ENCODE data around the gene KCND3. TPM values are rescaled to one million over a fixed set of nuclear protein-coding genes. Genes with fewer than 3 reads are reported as not detected.
A peak's percentile ranks its signal among the peaks of the same experiment; 100 is the strongest.

Gene KCND3
- total RNA-seq, 2 donors from 2014 or later, result not detected

DNA sequence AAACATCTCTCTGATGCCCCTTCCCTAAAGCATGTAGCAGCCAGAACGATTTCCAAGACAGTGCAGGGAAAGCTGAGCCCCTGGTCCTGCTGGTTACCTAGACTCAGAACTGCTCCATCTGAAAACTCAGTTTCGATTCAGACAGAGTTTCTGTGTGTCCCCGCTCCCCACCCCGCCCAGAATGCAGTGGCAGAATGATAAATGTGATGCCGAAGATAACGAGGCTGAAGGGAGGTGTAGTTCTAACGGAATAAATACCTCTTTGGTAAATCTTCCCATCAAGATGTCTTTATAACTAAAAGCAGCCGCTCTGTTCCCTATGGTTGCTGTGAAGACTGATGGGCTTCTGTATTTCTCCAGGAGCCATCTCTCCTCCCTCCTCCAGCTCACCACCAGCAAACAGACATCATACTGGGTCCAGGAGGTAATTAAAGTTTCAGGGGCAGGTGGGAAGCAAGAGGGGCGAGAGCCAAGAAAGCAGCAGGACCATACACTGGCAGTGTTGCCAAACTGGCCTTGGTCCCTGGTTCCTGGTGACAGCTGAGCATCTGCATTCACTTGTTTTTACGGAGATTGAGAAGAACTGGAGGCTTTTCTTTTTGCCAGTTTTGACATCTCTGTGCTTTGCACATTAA, 156.8 kb downstream of the KCND3 start:
- Mint-ChIP-seq H3K9me3 (no peaks in the 10 kb centered on the region), H3K36me3 (no peaks in the 10 kb centered on the region), H3K27ac (no peak overlapping the region)
- ATAC-seq, result no peak
- DNase-seq (ENCODE audit: low spot score in 2 of 2), result no peak

DNA sequence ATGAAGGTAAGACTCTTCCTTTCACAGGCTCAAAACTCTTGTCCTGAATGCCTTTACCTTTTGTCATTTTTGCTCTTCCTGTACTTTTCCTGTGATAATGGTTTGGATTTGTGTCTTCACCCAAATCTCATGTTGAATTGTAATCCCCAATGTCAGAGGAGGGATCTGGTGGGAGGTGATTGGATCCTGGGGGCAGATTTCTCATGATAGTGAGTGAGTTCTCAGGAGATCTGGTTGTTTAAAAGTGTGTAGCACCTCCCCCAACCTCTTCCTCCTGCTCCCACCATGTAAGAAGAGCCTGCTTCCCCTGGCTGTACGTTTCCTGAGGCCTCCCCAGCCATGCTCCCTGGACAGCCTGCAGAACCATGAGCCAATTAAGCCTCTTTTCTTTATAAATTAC, 158.3 kb downstream of the KCND3 start:
- H3K27ac Mint-ChIP-seq, result no peak overlapping the region
- ATAC-seq (no peak), DNase-seq (ENCODE audit: low spot score in 2 of 2) (no peak)
- no peaks in the 10 kb centered on the region for H3K36me3 Mint-ChIP-seq
- H3K9me3 Mint-ChIP-seq, result no peaks in the 10 kb centered on the region

DNA sequence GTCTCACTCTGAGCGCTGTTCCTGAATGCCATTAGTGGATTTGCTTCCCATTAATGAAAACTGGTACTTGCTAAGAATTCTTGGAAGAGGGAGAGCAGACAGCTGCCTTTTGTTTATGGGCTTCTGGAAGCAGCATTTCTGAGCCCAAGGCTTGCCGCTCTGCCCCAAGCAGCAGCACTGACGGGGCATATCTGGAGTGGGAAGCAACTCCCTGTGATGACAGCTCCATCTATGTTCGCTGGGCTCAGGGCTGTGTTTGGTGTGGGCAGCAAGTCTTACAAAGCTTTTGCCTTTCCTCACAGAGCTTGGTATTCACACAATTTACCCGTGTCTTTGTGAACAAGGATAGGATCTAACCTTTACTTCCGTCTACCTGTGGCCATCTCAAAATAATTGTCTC, 161.5 kb downstream of the KCND3 start:
- Mint-ChIP-seq H3K9me3 (peaks cover 4 to 5% of the 10 kb centered on the region in 2 donors), H3K27ac (no peak overlapping the region), H3K36me3 (no peaks in the 10 kb centered on the region)
- ATAC-seq (no peak), DNase-seq (ENCODE audit: low spot score in 2 of 2) (no peak)

DNA sequence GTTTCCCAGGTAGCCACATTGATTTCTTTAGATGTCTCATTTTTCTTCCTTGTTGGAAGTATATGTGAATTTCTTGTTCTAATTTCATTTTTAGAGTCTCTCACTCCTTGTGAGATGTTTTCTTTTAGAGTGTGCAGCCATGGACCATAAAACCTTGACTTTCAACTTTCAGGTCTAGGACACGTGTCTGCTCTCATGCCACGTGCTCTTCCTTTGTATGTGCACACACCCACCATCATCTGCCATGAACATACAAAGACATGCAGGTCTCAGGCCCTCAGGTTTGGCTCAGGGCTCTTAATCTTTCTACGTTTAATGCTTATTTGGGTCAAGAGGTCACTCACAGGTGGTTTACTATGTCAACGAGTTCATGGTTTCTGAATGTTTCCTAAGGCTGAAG, 163.2 kb downstream of the KCND3 start:
- Mint-ChIP-seq H3K9me3 (peaks cover 4 to 5% of the 10 kb centered on the region in 2 donors), H3K36me3 (no peaks in the 10 kb centered on the region), H3K27ac (no peak overlapping the region)
- ATAC-seq, result no peak
- DNase-seq (ENCODE audit: low spot score in 2 of 2), result no peak

DNA sequence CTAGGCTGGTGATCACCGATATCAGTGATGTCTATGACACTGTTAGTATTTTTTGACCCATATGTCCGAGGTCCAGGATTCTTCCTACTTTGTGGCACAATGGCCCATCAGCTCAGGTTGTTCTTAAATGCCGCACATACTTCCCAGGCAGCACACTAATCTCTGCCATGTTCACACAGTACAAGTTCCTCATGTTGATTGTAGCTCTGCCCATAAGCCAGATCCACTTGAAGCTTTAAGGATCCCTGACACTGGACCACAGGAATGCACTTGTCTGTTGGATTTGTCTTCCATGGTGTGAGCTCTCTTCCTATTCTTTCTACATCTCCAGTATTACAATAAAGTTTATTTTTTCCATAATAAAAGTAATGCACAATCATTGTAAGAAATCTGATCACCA, 164.3 kb downstream of the KCND3 start:
- Mint-ChIP-seq H3K27ac (no peak overlapping the region), H3K9me3 (peaks cover 4 to 5% of the 10 kb centered on the region in 2 donors), H3K36me3 (no peaks in the 10 kb centered on the region)
- ATAC-seq (no peak), DNase-seq (ENCODE audit: low spot score in 2 of 2) (no peak)

DNA sequence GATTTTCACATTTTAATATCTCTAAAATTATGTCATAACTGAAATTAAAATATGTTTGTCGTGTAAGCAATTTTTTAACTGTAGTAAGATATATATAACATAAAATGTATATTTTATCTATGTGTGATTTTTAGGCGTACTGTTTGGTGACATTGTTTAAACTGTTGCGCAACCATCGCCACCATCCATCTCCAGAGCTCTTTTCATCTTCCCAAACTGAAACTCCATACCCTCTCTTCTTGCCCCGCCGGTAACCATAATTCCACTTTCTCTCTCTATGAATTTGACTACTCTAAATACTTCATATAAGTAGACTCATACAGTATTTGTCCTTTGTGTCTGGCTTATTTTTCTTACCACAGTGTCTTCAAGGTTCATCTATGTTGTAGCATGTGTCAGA, 167.3 kb downstream of the KCND3 start:
- H3K36me3 Mint-ChIP-seq, result no peaks in the 10 kb centered on the region
- no peak overlapping the region for H3K27ac Mint-ChIP-seq
- ATAC-seq (no peak), DNase-seq (ENCODE audit: low spot score in 2 of 2) (no peak)
- H3K9me3 Mint-ChIP-seq, result peaks cover 4 to 5% of the 10 kb centered on the region in 2 donors

DNA sequence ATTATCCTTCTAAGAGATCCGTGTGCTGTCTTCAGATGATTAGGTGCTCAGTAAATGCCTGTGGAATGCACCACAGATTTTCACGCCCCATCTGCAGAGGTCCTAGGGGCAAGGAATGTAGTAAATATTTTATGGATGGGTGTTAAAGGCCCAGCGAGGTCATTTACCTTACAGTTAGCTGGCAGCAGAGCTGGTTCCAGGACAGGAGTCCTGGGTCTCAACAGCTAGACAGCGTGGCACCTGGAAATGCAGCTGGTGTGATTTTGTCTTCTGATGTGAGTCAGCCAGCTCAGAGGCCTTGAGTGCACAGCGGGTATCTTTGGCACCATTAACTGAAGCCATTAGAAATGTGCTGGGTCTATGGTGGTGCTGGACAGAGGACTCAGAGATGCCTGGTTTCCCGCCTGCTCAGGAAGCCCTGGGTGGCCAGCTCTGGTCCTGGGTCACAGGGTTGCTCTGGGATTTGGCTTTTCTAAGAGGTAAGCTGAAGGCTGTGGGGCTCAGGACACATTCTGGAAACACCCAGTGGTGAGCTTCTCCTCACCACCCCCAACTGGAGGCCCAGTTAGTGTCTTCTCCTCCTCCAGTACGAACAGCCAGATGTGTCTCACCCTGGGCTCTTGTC, 168.2 kb downstream of the KCND3 start:
- H3K36me3 Mint-ChIP-seq, result no peaks in the 10 kb centered on the region
- H3K27ac Mint-ChIP-seq, result no peak overlapping the region
- DNase-seq (ENCODE audit: low spot score in 2 of 2), result no peak
- no peak for ATAC-seq
- peaks cover 4 to 5% of the 10 kb centered on the region in 2 donors for H3K9me3 Mint-ChIP-seq

DNA sequence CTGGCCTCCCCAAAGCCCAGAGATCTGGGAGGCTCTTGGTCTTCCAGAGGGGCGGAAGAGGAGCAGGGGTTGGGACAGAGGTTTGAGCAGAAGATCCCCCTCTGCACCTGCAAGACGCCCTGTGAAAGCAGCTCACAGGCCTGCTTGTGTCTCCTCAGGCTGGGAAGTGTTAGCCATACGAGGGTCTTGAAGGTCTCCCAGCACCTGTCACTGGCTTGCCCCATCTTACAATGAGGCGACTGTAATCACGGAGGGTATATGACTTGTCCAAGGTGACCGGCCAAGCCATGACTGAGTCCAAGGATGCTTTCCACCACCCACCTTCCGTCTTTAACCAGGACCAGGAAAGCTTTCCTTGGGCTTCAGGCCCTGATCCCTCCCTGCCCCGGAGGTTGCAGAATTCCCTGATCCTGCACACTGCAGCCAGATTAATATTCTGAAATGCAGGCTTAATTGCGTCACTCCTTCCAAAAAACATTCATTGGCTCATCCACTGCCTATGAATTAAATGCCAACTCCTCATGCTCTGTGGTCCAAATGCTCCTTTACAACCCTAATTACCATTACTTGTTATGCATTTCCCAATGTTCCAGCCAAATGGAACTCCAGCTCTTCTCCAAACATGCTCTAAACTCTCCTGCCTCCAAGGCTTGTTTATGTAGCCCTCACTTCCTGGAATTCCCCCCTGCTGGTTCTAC, 169.8 kb downstream of the KCND3 start:
- ATAC-seq (no peak), DNase-seq (ENCODE audit: low spot score in 2 of 2) (no peak)
- peaks cover 2 to 3% of the 10 kb centered on the region in 2 donors for H3K9me3 Mint-ChIP-seq
- no peaks in the 10 kb centered on the region for H3K36me3 Mint-ChIP-seq
- H3K27ac Mint-ChIP-seq, result no peak overlapping the region

DNA sequence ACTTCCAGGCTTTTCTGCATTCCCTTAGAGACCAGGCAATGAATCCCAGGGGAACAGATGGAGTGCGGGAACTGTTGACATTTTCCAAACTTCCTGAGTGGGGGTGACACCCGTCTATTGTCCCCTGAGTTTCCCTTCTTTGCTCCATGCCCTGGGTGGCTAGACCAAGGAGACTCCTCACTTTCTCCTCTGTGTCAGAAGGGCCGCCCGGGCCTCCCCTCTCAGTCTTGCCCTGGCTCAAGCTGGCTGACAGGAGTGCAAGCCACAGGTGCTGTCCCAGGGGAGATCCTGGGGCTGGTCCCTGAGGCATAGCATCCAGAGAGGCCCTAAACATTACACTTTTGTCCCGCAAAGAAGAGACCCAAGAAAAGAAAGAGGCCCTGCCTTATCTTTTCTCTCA, 170.9 kb downstream of the KCND3 start:
- no peaks in the 10 kb centered on the region for H3K36me3 Mint-ChIP-seq
- ATAC-seq (no peak), DNase-seq (ENCODE audit: low spot score in 2 of 2) (no peak)
- H3K27ac Mint-ChIP-seq, result peak overlapping the region in 1 of 2 donors; percentile 70
- H3K9me3 Mint-ChIP-seq, result no peaks in the 10 kb centered on the region

DNA sequence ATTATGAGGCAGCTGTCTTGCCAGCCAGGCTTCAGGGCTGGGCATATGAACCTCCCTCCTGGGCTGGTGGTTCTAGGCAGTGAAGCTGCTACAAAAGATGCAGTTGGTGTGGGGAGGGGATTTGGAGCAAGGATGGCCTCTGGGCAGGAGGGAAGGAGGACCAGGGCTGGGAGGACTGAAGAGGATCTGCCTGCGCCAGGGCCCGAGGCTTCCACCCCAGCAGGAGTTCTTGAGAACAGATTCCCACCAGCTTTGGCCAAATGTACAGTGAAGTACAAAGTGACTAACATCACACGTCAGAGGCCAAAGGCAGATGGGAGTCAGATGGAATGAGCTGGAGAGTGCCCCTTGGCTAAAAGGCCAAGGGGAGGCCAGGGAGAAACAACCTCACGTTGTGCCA, 171.4 kb downstream of the KCND3 start:
- Mint-ChIP-seq H3K27ac (no peak overlapping the region), H3K36me3 (no peaks in the 10 kb centered on the region), H3K9me3 (no peaks in the 10 kb centered on the region)
- no peak for DNase-seq (ENCODE audit: low spot score in 2 of 2)
- ATAC-seq, result no peak

DNA sequence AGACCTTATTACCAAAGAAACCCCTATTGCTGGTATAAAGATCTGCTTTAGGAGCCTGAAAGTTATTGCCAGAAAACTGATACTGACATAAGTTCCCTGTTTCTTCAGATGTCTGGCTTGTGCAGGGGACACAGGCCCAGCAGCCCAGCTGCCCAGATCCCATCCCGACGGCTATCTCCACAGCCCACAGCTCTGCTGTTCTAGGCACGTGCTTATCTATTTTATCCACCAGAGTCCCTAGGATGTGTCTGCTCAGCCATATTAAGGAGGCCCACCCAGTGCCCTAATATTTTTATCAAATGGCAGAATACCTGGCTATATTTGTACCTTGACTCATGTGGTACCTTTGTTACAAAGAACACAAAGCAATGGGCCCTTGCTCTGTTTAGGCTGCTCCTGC, 174.8 kb downstream of the KCND3 start:
- no peak for ATAC-seq
- Mint-ChIP-seq H3K27ac (no peak overlapping the region), H3K36me3 (no peaks in the 10 kb centered on the region)

DNA sequence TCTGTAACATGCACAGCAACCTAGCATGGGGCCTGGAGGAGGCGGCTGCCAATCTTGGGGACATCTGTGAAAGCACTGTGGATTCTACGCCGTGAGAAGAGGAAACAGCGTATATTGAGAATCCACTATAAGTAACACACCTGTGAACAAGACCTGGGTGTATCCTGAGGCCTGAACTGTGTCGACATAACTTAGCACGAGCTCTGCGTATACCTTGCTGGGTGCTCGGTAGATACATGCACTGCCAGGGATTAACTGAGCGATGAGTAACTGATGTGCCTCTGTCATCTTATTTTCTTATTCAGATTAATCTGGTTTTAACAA, 175.2 kb downstream of the KCND3 start:
- DNase-seq (ENCODE audit: low spot score in 2 of 2) (no peak), ATAC-seq (no peak)
- H3K27ac Mint-ChIP-seq, result no peak overlapping the region
- H3K9me3 Mint-ChIP-seq, result no peaks in the 10 kb centered on the region
- H3K36me3 Mint-ChIP-seq, result no peaks in the 10 kb centered on the region

More for the DNA sequence above, 174.8 kb downstream of the KCND3 start:
- no peak for DNase-seq (ENCODE audit: low spot score in 2 of 2)
- H3K9me3 Mint-ChIP-seq, result no peaks in the 10 kb centered on the region

DNA sequence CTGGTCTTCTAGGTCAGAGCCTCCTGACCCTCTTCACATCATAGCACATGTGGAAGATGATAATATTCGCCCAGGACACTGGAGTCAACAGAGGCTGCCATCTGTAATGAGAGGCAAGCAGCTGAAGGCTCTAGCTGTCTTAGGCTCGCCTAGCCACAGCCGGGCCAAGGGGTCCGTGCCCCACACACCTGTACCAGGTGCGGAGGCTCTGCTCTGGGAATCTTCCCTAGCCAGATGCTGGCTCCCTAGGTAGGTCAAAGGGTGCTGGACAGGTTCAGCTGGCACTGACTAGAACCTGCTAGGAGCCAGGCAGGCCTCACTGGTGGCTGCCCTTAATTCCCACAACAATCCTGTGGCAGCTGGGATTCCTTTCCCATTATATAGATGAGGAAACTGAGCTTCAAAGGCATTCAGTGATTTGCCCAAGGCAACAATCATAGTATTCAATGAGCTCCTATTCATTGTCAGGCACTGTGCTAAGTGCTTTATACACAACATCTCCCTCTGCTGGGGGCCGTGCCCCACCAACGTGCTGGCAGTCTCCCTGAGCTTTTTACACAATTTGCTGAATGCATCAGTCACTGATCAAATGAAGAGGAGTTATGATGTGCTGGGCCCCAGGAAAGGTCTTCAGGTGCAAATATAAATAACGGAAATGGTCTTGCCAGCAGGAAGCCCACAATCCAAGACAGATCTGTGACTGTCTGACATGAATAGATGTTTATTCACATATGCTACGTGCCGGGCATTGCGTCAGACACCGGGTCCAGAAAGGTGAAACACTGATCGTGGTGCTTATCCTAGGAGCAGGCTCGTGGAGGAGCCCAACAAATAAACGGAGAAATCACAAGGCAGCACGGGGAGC, 175.8 kb downstream of the KCND3 start:
- ATAC-seq (no peak), DNase-seq (ENCODE audit: low spot score in 2 of 2) (no peak)
- Mint-ChIP-seq H3K9me3 (no peaks in the 10 kb centered on the region), H3K36me3 (no peaks in the 10 kb centered on the region), H3K27ac (no peak overlapping the region)

DNA sequence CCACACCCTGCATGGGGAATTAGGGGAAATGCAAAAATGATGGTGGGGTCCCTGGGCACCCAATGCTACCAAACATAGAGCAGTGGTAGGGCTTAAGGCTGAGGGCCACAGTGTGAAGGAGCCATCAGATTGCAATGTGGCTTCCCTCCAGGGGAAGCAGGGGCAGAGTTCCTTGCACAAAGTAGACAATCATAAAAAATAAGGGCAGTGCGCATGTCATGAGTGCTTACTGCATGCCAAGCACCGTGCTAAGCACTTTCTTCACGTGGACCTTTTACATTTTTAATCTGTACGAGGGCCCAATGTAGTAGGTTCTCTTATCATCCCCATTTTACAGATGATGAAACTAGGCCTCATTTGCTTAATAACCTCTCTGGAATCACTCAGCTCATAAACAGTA, 177.2 kb downstream of the KCND3 start:
- Mint-ChIP-seq H3K9me3 (no peaks in the 10 kb centered on the region), H3K36me3 (no peaks in the 10 kb centered on the region), H3K27ac (no peak overlapping the region)
- ATAC-seq (no peak), DNase-seq (ENCODE audit: low spot score in 2 of 2) (no peak)

DNA sequence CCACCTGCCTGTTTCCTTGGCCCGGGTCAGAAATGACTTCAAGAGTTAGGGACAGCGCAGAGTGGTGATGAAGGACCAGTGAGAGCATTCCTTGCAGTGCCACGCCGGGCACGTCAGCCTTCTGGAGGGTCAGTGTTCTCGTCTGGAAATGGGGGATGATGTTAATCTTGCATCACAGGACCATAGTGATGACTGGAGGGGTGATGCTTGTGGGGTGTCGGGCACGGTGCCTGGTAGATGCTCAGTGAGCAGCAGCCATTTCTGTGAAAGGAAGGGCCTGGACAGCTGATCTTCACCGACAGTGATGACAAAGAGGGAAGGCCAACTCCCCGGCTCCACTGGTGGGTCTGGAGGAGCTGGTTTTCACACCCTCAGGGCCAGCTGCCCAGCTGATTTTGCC, 177.6 kb downstream of the KCND3 start:
- ATAC-seq (no peak), DNase-seq (ENCODE audit: low spot score in 2 of 2) (no peak)
- Mint-ChIP-seq H3K36me3 (no peaks in the 10 kb centered on the region), H3K27ac (no peak overlapping the region), H3K9me3 (no peaks in the 10 kb centered on the region)

DNA sequence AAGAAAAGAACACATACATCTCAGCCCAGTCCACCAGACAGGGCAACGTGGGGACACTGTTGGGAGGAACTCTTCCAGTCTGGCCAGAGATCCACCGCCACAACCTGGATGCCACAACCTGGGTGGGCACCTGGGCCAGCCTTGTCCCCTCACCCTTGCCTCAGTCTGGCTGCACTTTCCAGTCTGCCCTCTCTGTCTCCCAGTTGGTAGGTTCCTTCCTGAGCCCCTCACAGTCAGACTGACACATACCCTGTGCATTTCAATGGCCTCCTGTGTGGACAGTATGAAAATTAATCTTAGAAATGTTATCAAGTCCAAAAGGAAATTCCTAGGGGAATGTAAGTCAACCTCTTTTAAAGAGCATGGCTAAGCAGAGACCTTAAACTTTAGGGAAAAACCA, 184.2 kb downstream of the KCND3 start:
- DNase-seq (ENCODE audit: low spot score in 2 of 2) (no peak), ATAC-seq (no peak)
- H3K36me3 Mint-ChIP-seq, result no peaks in the 10 kb centered on the region
- no peaks in the 10 kb centered on the region for H3K9me3 Mint-ChIP-seq
- no peak overlapping the region for H3K27ac Mint-ChIP-seq

DNA sequence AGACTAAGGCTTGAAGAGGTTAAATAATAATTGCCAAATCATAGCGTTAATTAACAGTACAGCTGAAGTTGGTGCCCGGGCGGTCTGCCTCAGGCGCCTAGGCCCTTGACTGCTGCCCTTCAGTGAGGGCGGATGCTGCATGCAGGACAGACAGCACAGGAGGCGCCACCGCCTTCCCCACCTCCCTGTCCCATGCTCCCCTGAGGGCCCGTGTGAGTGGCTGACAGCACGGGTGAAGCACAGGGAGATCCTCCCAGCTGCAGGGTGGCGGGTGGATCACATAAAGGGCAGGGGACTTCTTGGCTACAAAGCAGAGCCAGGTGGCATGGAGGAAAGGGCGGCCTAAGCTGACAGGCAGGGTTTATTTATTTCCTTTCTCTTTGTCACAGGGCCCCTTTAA, 184.7 kb downstream of the KCND3 start:
- peak overlapping the region in 1 of 2 donors; percentile 50 for H3K27ac Mint-ChIP-seq
- ATAC-seq (no peak), DNase-seq (ENCODE audit: low spot score in 2 of 2) (no peak)
- H3K9me3 Mint-ChIP-seq, result no peaks in the 10 kb centered on the region
- no peaks in the 10 kb centered on the region for H3K36me3 Mint-ChIP-seq

Measured in activated naive CD4-positive, alpha-beta T cell treated with anti-CD3 and anti-CD28 coated beads, Interleukin-2, amount 50 U/mL, for 72 hours (primary cell).